NOMO-1 (cell line): ENCODE data around the gene IGFBP6.

ENCODE experiments used
- DNase-seq, 2 experiments: peaks; one replicate each; lab custom pipeline; 2025; ENCODE audit not compliant: unreplicated experiment in 2 of 2; lab: John Stamatoyannopoulos, UW

The IGFBP6 gene

GRCh38 chr12:53115112-53115890, 17.8 kb downstream of the IGFBP6 start:
- no peak for DNase-seq

GRCh38 chr12:53115891-53116648, 18.6 kb downstream of the IGFBP6 start:
- no peak for DNase-seq

GRCh38 chr12:53118751-53119300, 21.4 kb downstream of the IGFBP6 start:
- no peak for DNase-seq

GRCh38 chr12:53120685-53121525, 23.4 kb downstream of the IGFBP6 start:
- DNase-seq: no peak

GRCh38 chr12:53122961-53123468, 25.5 kb downstream of the IGFBP6 start:
- no peak for DNase-seq

- DNase-seq: no peak
Measured at GRCh38 chr12:53123578-53124351, 26.3 kb downstream of the IGFBP6 start.

- no peak for DNase-seq
Measured at GRCh38 chr12:53124352-53124723, 26.9 kb downstream of the IGFBP6 start.

GRCh38 chr12:53127169-53127568, 29.7 kb downstream of the IGFBP6 start:
- no peak for DNase-seq

GRCh38 chr12:53128780-53129569, 31.5 kb downstream of the IGFBP6 start:
- peak; percentile 22 to 30 for DNase-seq

- DNase-seq: no peak
Measured at GRCh38 chr12:53131844-53132243, 34.4 kb downstream of the IGFBP6 start.

GRCh38 chr12:53133722-53134121, 36.3 kb downstream of the IGFBP6 start:
- DNase-seq: no peak

GRCh38 chr12:53143355-53143754, 45.9 kb downstream of the IGFBP6 start:
- DNase-seq: no peak

- DNase-seq: no peak
Measured at GRCh38 chr12:53145383-53146260, 48.2 kb downstream of the IGFBP6 start.

- DNase-seq: no peak
Measured at GRCh38 chr12:53147181-53147580, 49.7 kb downstream of the IGFBP6 start.

- DNase-seq: no peak
Measured at GRCh38 chr12:53147653-53148052, 50.2 kb downstream of the IGFBP6 start.

GRCh38 chr12:53151039-53151438, 53.6 kb downstream of the IGFBP6 start:
- DNase-seq: no peak
